Activated T-cell treated with anti-CD3 and anti-CD28 coated beads, Interleukin-2, amount 50 U/mL, for 72 hours (primary cell): ENCODE results near the gene ANO4. TPM values are rescaled to one million over a fixed set of nuclear protein-coding genes. Genes with fewer than 3 reads are reported as not detected.
"Not testable (repeated sequence)": the region's sequence is repeated elsewhere in the genome, so short reads cannot be mapped to it uniquely, and the experiment has no call there.

Experiments used
- ATAC-seq, 2 donors: fragments of 150-1000 bp; cut with Tn5 transposase; replicated peaks in 1 of 2; 2 replicates each; pipeline ENCODE4 v1.10.0; 2021; ENCODE audit warnings: moderate library complexity in 2 of 2, mild to moderate bottlenecking in 1 of 2
- DNase-seq, 2 donors: peaks; one replicate each; pipeline ENCODE4 v3.0.0; 2021 to 2022; ENCODE audit warnings: mixed read lengths in 1 of 2
- H3K27ac Mint-ChIP-seq: one replicate; pipeline ENCODE4 v1.8.0; 2022; ENCODE audit warnings: mild to moderate bottlenecking, moderate library complexity, mixed read lengths
- H3K27me3 Mint-ChIP-seq: one replicate; pipeline ENCODE4 v1.8.0; 2022; ENCODE audit warnings: low read depth, mixed read lengths
- H3K36me3 Mint-ChIP-seq, 2 donors: one replicate each; pipeline ENCODE4 v1.8.0; 2022; ENCODE audit warnings: mixed read lengths in 2 of 2, mild to moderate bottlenecking in 1 of 2; ENCODE audit not compliant: insufficient read depth in 2 of 2
- H3K4me1 Mint-ChIP-seq: one replicate; pipeline ENCODE4 v1.8.0; 2022; ENCODE audit warnings: low read depth, mixed read lengths
- H3K4me3 Mint-ChIP-seq, 2 donors: one replicate each; pipeline ENCODE4 v1.8.0; 2022; ENCODE audit warnings: mild to moderate bottlenecking in 2 of 2, mixed read lengths in 2 of 2, moderate library complexity in 2 of 2
- H3K9me3 Mint-ChIP-seq, 2 donors: one replicate each; pipeline ENCODE4 v1.8.0; 2022; ENCODE audit warnings: mixed read lengths in 2 of 2
- total RNA-seq, 2 donors: library from RNA; stranded (reverse); gene quantifications; one replicate each; pipeline ENCODE4 v1.2.3, GENCODE V29; 2022

The ANO4 gene
- total RNA-seq, 2 donors from 2014 or later, result not detected

DNA sequence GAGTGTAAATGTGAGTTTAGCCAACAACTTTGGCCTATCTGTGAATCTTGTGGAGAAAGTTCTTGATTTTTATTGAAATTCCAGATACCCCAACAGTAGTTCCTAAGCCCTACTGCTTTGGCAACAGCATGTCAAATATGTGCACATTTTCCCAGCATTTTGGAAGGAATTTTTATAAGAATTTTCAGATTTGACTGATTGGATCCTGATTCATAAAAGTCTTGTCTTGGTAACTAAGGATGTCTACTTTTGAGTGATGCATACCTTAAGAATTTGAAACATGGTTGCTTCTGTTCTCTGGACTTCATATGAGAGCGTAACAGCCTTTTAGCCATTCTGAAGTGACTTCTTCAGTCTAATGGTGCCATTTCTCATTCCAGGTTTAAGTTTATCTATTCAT is 106.7 kb downstream of the ANO4 start:
- no peaks in the 10 kb centered on the region for H3K27me3 Mint-ChIP-seq
- no peaks in the 10 kb centered on the region for H3K4me1 Mint-ChIP-seq
- ATAC-seq (no peak), DNase-seq (no peak)
- peaks cover 2 to 4% of the 10 kb centered on the region in 2 donors for H3K9me3 Mint-ChIP-seq
- no peak overlapping the region for H3K27ac Mint-ChIP-seq
- H3K36me3 Mint-ChIP-seq, result peaks cover 0 to 2% of the 10 kb centered on the region in 2 donors
- H3K4me3 Mint-ChIP-seq, result no peak overlapping the region

DNA sequence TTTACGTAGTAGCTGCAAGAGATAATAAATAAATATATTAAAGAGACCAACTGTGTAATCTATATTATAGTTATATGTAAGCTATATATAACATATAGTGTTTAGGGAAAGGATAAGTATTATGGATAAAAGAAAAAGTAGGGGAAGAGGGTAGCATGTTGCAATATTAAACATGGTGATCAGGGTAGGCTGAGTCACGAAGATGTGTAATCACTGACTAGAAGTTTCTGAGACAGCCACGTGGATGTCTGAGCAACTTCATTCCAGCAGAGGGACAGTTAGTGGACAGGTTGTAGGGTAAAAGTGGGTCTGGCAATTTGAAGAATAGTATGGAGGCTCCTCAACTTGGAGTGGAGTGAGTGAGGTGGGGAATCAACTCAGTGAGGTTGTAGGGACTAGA is 109.7 kb downstream of the ANO4 start:
- Mint-ChIP-seq H3K4me3 (no peak overlapping the region), H3K4me1 (no peaks in the 10 kb centered on the region), H3K36me3 (peaks cover 0 to 2% of the 10 kb centered on the region in 2 donors), H3K27ac (no peak overlapping the region), H3K9me3 (peaks cover 0 to 4% of the 10 kb centered on the region in 2 donors), H3K27me3 (no peaks in the 10 kb centered on the region)
- DNase-seq, result no peak
- ATAC-seq, result no peak

DNA sequence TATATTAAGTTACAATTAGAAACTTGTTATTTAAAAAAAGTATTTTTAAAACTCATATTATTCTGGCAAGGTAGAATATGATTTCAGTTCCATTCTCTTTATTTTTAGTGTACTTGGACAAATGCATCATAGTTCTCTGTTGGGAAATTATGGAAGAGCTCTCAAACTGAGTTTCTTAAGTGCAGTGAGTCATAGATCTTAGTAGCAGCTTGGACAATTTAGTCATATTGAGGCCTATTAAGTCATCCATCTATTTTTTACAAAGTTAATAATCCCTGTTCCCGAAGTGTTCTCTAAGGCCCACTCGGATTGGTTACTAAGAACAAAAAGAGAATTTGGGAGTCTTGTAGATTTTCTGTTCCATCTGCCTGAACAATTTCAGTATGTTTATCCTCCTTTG is 113.9 kb downstream of the ANO4 start:
- DNase-seq, result no peak
- H3K27ac Mint-ChIP-seq, result no peak overlapping the region
- no peak overlapping the region for H3K4me3 Mint-ChIP-seq
- H3K27me3 Mint-ChIP-seq, result no peaks in the 10 kb centered on the region
- H3K9me3 Mint-ChIP-seq, result no peaks in the 10 kb centered on the region
- H3K36me3 Mint-ChIP-seq, result no peaks in the 10 kb centered on the region
- H3K4me1 Mint-ChIP-seq, result no peaks in the 10 kb centered on the region
- ATAC-seq, result no peak

DNA sequence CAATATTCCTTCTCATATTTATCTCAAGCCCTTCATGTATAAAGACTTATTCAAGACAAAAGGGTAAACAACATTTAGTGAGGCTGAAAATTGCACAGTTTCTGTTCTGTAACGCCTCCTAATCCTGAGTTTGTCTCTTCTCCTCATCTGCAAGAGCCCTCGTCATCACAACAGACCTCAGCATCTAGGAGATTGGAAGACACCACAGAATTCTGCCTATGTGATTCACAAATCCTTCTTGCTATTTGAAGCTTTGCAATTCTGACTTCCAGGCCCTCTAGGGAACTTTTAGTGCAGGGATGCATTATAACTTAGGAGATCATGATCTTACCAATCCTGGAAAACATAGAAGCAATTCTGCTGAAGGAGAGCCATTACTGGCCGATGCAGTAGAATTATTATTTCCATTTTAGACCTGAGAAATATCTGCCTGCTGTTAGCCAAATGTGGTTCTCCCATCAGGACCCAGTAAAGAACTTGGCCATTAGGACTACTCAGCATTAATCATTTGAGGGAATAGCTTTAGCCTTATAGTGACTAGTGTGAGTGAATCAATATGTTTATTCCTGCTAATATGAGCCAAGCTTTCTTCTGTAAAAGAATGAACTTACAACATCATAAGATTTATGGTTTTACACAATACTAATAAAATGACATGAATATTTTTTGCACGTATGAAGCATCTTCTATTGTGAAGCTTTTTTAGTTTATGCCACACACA is 119.5 kb downstream of the ANO4 start:
- H3K36me3 Mint-ChIP-seq, result no peaks in the 10 kb centered on the region
- ATAC-seq (no peak), DNase-seq (no peak)
- no peaks in the 10 kb centered on the region for H3K9me3 Mint-ChIP-seq
- no peaks in the 10 kb centered on the region for H3K4me1 Mint-ChIP-seq
- H3K4me3 Mint-ChIP-seq, result no peak overlapping the region
- H3K27ac Mint-ChIP-seq, result no peak overlapping the region
- no peaks in the 10 kb centered on the region for H3K27me3 Mint-ChIP-seq

DNA sequence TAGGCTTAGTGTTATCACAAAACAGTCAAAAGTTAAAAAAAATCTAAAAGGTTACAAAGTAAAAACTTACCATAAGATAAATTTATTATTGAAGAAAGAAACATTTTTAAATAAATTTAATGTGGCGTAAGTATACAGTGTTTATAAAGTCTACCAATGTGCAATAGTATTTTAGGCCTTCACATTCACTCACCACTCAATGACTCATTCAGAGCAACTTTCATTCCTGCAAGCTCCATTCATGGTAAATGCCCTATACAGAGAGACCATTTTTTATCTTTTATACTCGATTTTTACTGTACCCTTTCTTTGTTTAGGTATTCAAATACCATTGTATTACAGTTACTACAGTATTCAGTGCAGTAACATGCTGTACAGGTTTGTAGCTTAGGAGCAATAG is 124.5 kb downstream of the ANO4 start:
- no peaks in the 10 kb centered on the region for H3K36me3 Mint-ChIP-seq
- no peak overlapping the region for H3K4me3 Mint-ChIP-seq
- no peak for DNase-seq
- ATAC-seq, result no peak
- H3K4me1 Mint-ChIP-seq, result no peaks in the 10 kb centered on the region
- no peak overlapping the region for H3K27ac Mint-ChIP-seq
- H3K9me3 Mint-ChIP-seq, result peaks cover 0 to 5% of the 10 kb centered on the region in 2 donors
- no peaks in the 10 kb centered on the region for H3K27me3 Mint-ChIP-seq

DNA sequence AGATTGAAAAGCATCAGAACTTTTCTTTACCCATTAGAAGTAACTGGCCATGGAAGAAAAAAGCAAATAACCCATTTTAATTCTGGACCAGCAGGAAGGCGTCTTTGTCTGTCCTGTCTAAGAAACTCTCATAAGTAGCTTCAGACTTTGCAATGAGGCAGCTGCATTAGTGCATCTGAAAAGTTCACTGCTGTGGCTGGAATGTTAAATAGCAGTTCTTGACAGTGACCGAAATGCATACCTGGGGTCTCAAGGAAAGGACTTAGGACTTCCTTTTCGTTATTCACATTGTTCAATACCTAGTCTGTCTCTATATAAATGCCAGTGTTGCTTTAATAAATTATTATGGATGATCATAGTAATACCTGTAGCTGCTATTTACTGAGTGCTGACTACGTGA is 125.9 kb downstream of the ANO4 start:
- Mint-ChIP-seq H3K4me1 (no peaks in the 10 kb centered on the region), H3K27me3 (no peaks in the 10 kb centered on the region), H3K36me3 (no peaks in the 10 kb centered on the region), H3K9me3 (peaks cover 0 to 5% of the 10 kb centered on the region in 2 donors), H3K27ac (no peak overlapping the region), H3K4me3 (no peak overlapping the region)
- DNase-seq (no peak), ATAC-seq (no peak)

DNA sequence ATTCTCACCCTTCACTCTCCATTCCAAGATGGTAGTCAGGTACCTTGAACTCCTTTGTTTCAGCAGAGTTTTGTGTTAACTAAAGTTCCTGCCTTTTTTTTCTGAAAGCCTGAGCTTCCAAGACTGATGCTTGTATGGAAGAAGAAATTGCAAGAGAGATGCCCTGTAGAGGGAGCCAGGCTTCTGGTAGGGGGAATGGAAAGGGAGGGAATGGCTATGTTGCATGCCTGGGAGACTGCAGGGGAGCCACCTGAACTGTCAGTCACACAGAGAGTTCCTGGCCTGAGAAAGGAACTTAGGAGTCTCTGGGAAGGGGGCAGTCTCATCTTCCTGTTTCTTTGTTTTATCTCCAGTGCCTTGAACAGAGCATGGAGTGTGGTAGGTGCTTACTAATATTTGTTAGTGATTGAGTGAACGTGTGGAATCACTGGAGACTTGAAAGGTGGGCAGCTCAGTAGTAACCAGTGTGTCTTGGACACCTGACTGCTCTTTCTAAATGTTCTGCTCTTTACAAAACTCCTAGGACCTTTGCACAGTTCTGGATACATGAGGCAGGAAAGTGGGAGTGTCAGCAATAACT is 132.2 kb downstream of the ANO4 start:
- Mint-ChIP-seq H3K27ac (no peak overlapping the region), H3K36me3 (no peaks in the 10 kb centered on the region), H3K4me3 (no peak overlapping the region), H3K4me1 (no peaks in the 10 kb centered on the region), H3K9me3 (peaks cover 0 to 7% of the 10 kb centered on the region in 2 donors), H3K27me3 (no peaks in the 10 kb centered on the region)
- DNase-seq (no peak), ATAC-seq (no peak)

DNA sequence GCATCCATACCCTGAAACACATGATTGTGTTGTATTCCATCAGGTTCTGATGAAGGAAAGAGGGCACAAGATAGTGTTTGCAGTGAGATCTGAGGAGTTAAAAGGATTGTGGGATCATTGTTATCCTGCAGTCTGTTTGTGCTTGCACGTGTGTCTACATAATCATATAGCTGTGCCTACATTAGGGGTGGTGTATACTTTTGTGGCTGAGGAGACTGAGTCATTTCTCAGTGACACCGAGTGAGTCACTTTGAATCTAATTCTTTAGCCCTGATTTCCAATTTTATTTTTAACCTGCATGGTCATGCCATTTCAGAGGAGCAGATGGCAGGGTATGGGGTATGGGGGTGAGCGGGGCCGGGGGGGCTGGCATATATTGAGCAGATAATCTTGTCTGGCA is 133.2 kb downstream of the ANO4 start:
- H3K27me3 Mint-ChIP-seq, result no peaks in the 10 kb centered on the region
- no peak overlapping the region for H3K27ac Mint-ChIP-seq
- H3K36me3 Mint-ChIP-seq, result no peaks in the 10 kb centered on the region
- peaks cover 0 to 7% of the 10 kb centered on the region in 2 donors for H3K9me3 Mint-ChIP-seq
- no peak overlapping the region for H3K4me3 Mint-ChIP-seq
- no peak for ATAC-seq
- H3K4me1 Mint-ChIP-seq, result no peaks in the 10 kb centered on the region
- no peak for DNase-seq

DNA sequence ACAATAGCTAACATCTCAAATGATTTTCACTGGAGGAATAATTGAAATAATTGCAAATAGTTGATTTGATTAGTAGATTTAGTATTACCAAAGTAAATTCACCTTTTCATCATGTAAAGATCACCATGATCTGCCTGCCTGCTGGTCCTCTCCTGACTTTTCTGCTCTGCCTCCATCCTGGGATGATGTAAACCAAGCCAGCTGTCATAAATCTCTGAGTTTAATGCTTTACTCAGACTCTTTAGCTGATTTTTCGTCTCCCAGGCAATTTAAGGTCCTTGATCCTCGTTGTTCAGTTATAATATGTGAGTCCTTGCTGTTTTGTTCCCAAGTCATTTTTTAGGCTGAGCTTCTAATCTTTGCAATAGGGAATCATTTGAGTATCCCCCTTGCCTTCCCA is 138.0 kb downstream of the ANO4 start:
- no peaks in the 10 kb centered on the region for H3K36me3 Mint-ChIP-seq
- H3K9me3 Mint-ChIP-seq, result peaks cover 0 to 5% of the 10 kb centered on the region in 2 donors
- no peaks in the 10 kb centered on the region for H3K4me1 Mint-ChIP-seq
- no peak for DNase-seq
- H3K27ac Mint-ChIP-seq, result no peak overlapping the region
- no peaks in the 10 kb centered on the region for H3K27me3 Mint-ChIP-seq
- ATAC-seq, result no peak
- no peak overlapping the region for H3K4me3 Mint-ChIP-seq

DNA sequence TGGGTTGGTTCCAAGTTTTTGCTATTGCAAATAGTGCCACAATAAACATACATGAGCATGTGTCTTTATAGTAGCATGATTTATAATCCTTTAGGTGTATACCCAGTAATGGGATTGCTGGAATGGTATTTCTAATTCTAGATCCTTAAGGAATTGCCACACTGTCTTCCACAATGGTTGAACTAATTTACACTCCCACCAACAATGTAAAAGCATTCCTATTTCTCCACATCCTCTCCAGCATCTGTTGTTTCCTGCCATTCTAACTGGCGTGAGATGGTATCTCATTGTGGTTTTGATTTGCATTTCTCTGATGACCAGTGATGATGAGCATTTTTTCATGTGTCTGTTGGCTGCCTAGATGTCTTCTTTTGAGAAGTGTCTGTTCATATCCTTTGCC is 139.0 kb downstream of the ANO4 start:
- H3K4me3 Mint-ChIP-seq, H3K36me3 Mint-ChIP-seq, H3K27ac Mint-ChIP-seq, DNase-seq, ATAC-seq, H3K27me3 Mint-ChIP-seq, H3K9me3 Mint-ChIP-seq, H3K4me1 Mint-ChIP-seq: not testable (repeated sequence)

DNA sequence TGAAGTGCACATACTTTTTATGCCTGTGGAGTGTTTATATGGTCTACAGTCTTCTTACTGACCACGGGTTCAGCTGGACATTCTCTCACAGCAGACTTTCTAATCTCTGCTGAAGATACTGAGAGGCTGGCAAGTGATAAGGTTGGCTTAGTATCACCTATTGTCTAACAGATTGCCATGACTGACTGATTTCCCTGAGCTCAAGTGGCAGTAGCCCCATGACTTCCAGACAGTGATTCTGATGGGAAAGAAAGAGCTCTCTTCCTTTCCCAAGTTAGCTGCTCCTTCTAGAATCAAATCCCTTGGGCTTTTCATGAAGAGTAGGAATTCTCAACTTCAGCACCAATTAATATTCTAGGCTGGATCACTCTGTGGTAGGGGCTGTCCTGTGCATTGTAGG is 141.4 kb downstream of the ANO4 start:
- no peaks in the 10 kb centered on the region for H3K4me1 Mint-ChIP-seq
- no peaks in the 10 kb centered on the region for H3K36me3 Mint-ChIP-seq
- DNase-seq, result no peak
- H3K27ac Mint-ChIP-seq, result no peak overlapping the region
- no peak overlapping the region for H3K4me3 Mint-ChIP-seq
- no peak for ATAC-seq
- peaks cover 2 to 3% of the 10 kb centered on the region in 2 donors for H3K9me3 Mint-ChIP-seq
- no peaks in the 10 kb centered on the region for H3K27me3 Mint-ChIP-seq

DNA sequence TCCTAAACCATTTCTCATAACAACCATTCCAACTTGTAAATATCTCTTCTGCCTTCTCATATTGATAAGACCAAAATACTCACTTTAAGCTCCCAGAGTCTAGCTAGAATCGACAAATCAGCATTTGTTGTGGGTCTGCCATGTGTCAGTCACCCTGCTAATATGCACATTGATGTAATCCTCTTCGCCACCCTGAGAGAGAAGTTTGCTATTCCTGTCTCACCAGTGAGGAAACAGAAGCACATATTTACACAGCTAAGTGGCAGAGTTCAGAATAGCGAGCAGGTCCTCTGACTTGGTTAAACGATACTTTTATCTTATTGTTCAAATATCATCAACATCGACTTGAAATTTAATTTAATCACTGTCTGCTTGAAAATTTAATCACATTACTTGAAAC is 142.1 kb downstream of the ANO4 start:
- ATAC-seq (no peak), DNase-seq (no peak)
- Mint-ChIP-seq H3K4me3 (no peak overlapping the region), H3K9me3 (peaks cover 2 to 3% of the 10 kb centered on the region in 2 donors), H3K27ac (no peak overlapping the region), H3K27me3 (no peaks in the 10 kb centered on the region), H3K4me1 (no peaks in the 10 kb centered on the region), H3K36me3 (no peaks in the 10 kb centered on the region)

DNA sequence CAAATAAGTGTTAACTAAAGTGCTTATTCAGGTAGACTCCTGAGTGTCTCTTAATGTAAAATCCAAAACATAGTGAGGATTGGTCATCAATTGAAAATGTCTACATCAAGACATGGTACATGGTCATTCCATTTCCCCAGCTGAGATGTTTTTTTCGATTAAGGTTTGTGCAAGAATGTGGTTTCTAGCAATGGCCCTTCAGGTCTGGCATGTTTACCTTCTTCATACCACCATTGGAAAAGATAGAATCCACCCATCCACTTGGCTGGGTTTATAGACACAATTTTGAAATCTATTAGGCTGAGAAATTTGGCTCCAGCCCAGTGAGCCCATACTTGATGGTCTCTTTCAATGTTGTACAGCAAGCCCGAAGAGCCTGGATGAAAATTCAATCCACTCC is 145.9 kb downstream of the ANO4 start:
- H3K27ac Mint-ChIP-seq, result no peak overlapping the region

More for the DNA sequence above, 145.9 kb downstream of the ANO4 start:
- Mint-ChIP-seq H3K9me3 (peaks cover 0 to 2% of the 10 kb centered on the region in 2 donors), H3K36me3 (no peaks in the 10 kb centered on the region), H3K4me1 (no peaks in the 10 kb centered on the region), H3K27me3 (no peaks in the 10 kb centered on the region), H3K4me3 (no peak overlapping the region)
- DNase-seq (no peak), ATAC-seq (no peak)
